SKM-1 (cell line): Measurements from ENCODE around the gene TM2D3.
"Not testable (repeated sequence)": the region's sequence is repeated elsewhere in the genome, so short reads cannot be mapped to it uniquely, and the experiment has no call there.

Source experiments
- DNase-seq: peaks from one replicate; lab custom pipeline; 2025; ENCODE audit not compliant: unreplicated experiment; lab: John Stamatoyannopoulos, UW

Gene TM2D3

GRCh38 chr15:101657968-101658784 lies 6.0 kb upstream of the TM2D3 start:
- DNase-seq = no peak

- DNase-seq = no peak
These were observed 5.0 kb upstream of the TM2D3 start for GRCh38 chr15:101657171-101657570.

- DNase-seq = not testable (repeated sequence)
These were observed 2.6 kb upstream of the TM2D3 start for GRCh38 chr15:101654624-101655337.

GRCh38 chr15:101654171-101654570 lies 2.0 kb upstream of the TM2D3 start:
- no peak for DNase-seq

- DNase-seq = no peak
These were observed 727 bp upstream of the TM2D3 start for GRCh38 chr15:101652786-101653430.

GRCh38 chr15:101651554-101652097 lies 555 bp downstream of the TM2D3 start:
- DNase-seq = peak; percentile 31

GRCh38 chr15:101650145-101650544 lies 2.0 kb downstream of the TM2D3 start:
- DNase-seq = no peak

- DNase-seq = no peak
These were observed 3.8 kb downstream of the TM2D3 start for GRCh38 chr15:101648356-101648755.

- no peak for DNase-seq
These were observed 4.9 kb downstream of the TM2D3 start for GRCh38 chr15:101647251-101647650.

GRCh38 chr15:101646672-101647071 lies 5.5 kb downstream of the TM2D3 start:
- DNase-seq = no peak

- no peak for DNase-seq
These were observed 9.8 kb downstream of the TM2D3 start for GRCh38 chr15:101642361-101642760.

- DNase-seq = peak; percentile 58
These were observed 10.3 kb downstream of the TM2D3 start for GRCh38 chr15:101641894-101642293.

GRCh38 chr15:101641129-101641764 lies 10.9 kb downstream of the TM2D3 start:
- peak; percentile 55 for DNase-seq

- DNase-seq = no peak
These were observed 12.5 kb downstream of the TM2D3 start for GRCh38 chr15:101639667-101640066.

- no peak for DNase-seq
These were observed 14.3 kb downstream of the TM2D3 start for GRCh38 chr15:101637919-101638318.

- no peak for DNase-seq
These were observed 14.7 kb downstream of the TM2D3 start for GRCh38 chr15:101637516-101637915.

GRCh38 chr15:101637038-101637437 lies 15.1 kb downstream of the TM2D3 start:
- no peak for DNase-seq

GRCh38 chr15:101635944-101636727 lies 16.0 kb downstream of the TM2D3 start:
- DNase-seq = no peak

- DNase-seq = no peak
These were observed 18.8 kb downstream of the TM2D3 start for GRCh38 chr15:101633356-101633755.

- not testable (repeated sequence) for DNase-seq
These were observed 25.5 kb downstream of the TM2D3 start for GRCh38 chr15:101626729-101627128.
